Suprapubic skin (tissue), 4 donors: ENCODE measurements around the gene PCNX4. TPM values are rescaled to one million over a fixed set of nuclear protein-coding genes. Genes with fewer than 3 reads are reported as not detected.

ENCODE experiments used
- DNase-seq, 2 donors: peaks; one replicate each; pipeline ENCODE4 v3.0.0-alpha.2; 2019; ENCODE audit warnings: low spot score in 2 of 2
- H3K27ac ChIP-seq: fragments of 200-600 bp; sonication (generic); one replicate; pipeline ENCODE4 v1.5.1; 2019
- H3K27me3 ChIP-seq: fragments of 200-600 bp; sonication (generic); one replicate; pipeline ENCODE4 v1.5.1; 2019
- H3K36me3 ChIP-seq: fragments of 200-600 bp; sonication (generic); one replicate; pipeline ENCODE4 v1.5.1; 2019
- H3K4me1 ChIP-seq: fragments of 200-600 bp; sonication (generic); one replicate; pipeline ENCODE4 v1.5.1; 2019
- H3K4me3 ChIP-seq: fragments of 200-600 bp; sonication (generic); one replicate; pipeline ENCODE4 v1.5.1; 2019; ENCODE audit warnings: mild to moderate bottlenecking
- H3K9me3 ChIP-seq: fragments of 200-600 bp; sonication (generic); one replicate; pipeline ENCODE4 v1.5.1; 2019
- EP300 ChIP-seq: sonication (generic); formaldehyde crosslinking; IDR thresholded peaks from one replicate; pipeline ENCODE4 v1.6.1; 2017; ENCODE audit warnings: antibody characterized with exemption
- POLR2A ChIP-seq, 2 donors: fragments of 450-650 bp; IDR thresholded peaks; one replicate each; pipeline ENCODE4 v1.6.1; 2017; ENCODE audit warnings: antibody characterized with exemption in 2 of 2, mild to moderate bottlenecking in 2 of 2, moderate library complexity in 2 of 2
- POLR2AphosphoS5 ChIP-seq, 3 donors: sonication (generic); formaldehyde crosslinking; IDR thresholded peaks; one replicate each; pipeline ENCODE4 v1.6.1; 2017; ENCODE audit warnings: antibody characterized with exemption in 3 of 3
- WGBS: methylation state at CpG from one replicate; pipeline ENCODE4 v1.1.5; 2018; 5-methylcytosine and 5-hydroxymethylcytosine counted together
- total RNA-seq, 4 donors: library from RNA; depleted of rRNA; stranded (reverse); fragments of >200 nt; gene quantifications; one replicate each; pipeline ENCODE4 v1.1.0, GENCODE V29; 2016
- TF ChIP-seq, protein P1 (sequence below), 2 donors: fragments of 200-600 bp in 1 of 2; fragments of 450-650 bp in 1 of 2; sonication (generic) in 1 of 2; IDR thresholded peaks; one replicate each; pipeline ENCODE4 v1.5.1; 2016 to 2019; ENCODE audit warnings: antibody characterized with exemption in 2 of 2, mild to moderate bottlenecking in 1 of 2, moderate library complexity in 1 of 2

PCNX4 gene
- total RNA-seq, 4 donors from 2014 or later = 26.5 to 56.3 (median 42.5) TPM

- Histone ChIP-seq H3K4me3 (no peak overlapping the region), H3K27me3 (no peaks in the 10 kb centered on the region), H3K4me1 (no peaks in the 10 kb centered on the region), H3K36me3 (peaks cover 64% of the 10 kb centered on the region), H3K27ac (no peak overlapping the region), H3K9me3 (no peaks in the 10 kb centered on the region)
- no peak for DNase-seq
- TF ChIP-seq POLR2A (IDR thresholded peaks at IDR 0.05) = no peak
- no peak for TF ChIP-seq POLR2AphosphoS5 (IDR thresholded peaks at IDR 0.05)
- TF ChIP-seq, protein P1, sequence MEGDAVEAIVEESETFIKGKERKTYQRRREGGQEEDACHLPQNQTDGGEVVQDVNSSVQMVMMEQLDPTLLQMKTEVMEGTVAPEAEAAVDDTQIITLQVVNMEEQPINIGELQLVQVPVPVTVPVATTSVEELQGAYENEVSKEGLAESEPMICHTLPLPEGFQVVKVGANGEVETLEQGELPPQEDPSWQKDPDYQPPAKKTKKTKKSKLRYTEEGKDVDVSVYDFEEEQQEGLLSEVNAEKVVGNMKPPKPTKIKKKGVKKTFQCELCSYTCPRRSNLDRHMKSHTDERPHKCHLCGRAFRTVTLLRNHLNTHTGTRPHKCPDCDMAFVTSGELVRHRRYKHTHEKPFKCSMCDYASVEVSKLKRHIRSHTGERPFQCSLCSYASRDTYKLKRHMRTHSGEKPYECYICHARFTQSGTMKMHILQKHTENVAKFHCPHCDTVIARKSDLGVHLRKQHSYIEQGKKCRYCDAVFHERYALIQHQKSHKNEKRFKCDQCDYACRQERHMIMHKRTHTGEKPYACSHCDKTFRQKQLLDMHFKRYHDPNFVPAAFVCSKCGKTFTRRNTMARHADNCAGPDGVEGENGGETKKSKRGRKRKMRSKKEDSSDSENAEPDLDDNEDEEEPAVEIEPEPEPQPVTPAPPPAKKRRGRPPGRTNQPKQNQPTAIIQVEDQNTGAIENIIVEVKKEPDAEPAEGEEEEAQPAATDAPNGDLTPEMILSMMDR (IDR thresholded peaks at IDR 0.05) = no peak
- no peak for TF ChIP-seq EP300
These were observed 34.2 kb downstream of the PCNX4 start for GRCh38 chr14:60125918-60126317.

- Histone ChIP-seq H3K4me3 (no peak overlapping the region), H3K27me3 (no peaks in the 10 kb centered on the region), H3K36me3 (no peaks in the 10 kb centered on the region), H3K4me1 (no peaks in the 10 kb centered on the region), H3K27ac (no peak overlapping the region), H3K9me3 (no peaks in the 10 kb centered on the region)
- DNase-seq = no peak
- WGBS = 80% methylated on average over 2 of the region's 2 CpGs
- no peak for TF ChIP-seq POLR2AphosphoS5 (IDR thresholded peaks at IDR 0.05)
- no peak for TF ChIP-seq POLR2A (IDR thresholded peaks at IDR 0.05)
- TF ChIP-seq EP300 = no peak
- TF ChIP-seq, protein P1 (IDR thresholded peaks at IDR 0.05) = no peak
These were observed 41.8 kb downstream of the PCNX4 start for GRCh38 chr14:60133487-60133886.

GRCh38 chr14:60134702-60135101 lies 43.0 kb downstream of the PCNX4 start:
- Histone ChIP-seq H3K27me3 (no peaks in the 10 kb centered on the region), H3K4me1 (no peaks in the 10 kb centered on the region), H3K4me3 (no peak overlapping the region), H3K36me3 (no peaks in the 10 kb centered on the region), H3K27ac (no peak overlapping the region), H3K9me3 (no peaks in the 10 kb centered on the region)
- no peak for TF ChIP-seq POLR2A (IDR thresholded peaks at IDR 0.05)
- no peak for TF ChIP-seq POLR2AphosphoS5 (IDR thresholded peaks at IDR 0.05)
- TF ChIP-seq, protein P1 (IDR thresholded peaks at IDR 0.05) = no peak
- no peak for TF ChIP-seq EP300
- WGBS = 91% methylated on average over 3 of the region's 3 CpGs
- no peak for DNase-seq

GRCh38 chr14:60151715-60152114 lies 60.0 kb downstream of the PCNX4 start:
- Histone ChIP-seq H3K27me3 (no peaks in the 10 kb centered on the region), H3K9me3 (no peaks in the 10 kb centered on the region), H3K4me1 (peaks cover 15% of the 10 kb centered on the region), H3K4me3 (no peak overlapping the region), H3K36me3 (peaks cover 28% of the 10 kb centered on the region), H3K27ac (peak overlapping the region; percentile 73)
- 6% methylated on average over 3 of the region's 3 CpGs for WGBS
- peak; percentile 92 to 93 for DNase-seq
- peak in 2 of 3 donors; percentile 73 to 75 for TF ChIP-seq POLR2AphosphoS5 (IDR thresholded peaks at IDR 0.05)
- TF ChIP-seq, protein P1 (IDR thresholded peaks at IDR 0.05) = no peak
- no peak for TF ChIP-seq EP300
- no peak for TF ChIP-seq POLR2A (IDR thresholded peaks at IDR 0.05)

DNA sequence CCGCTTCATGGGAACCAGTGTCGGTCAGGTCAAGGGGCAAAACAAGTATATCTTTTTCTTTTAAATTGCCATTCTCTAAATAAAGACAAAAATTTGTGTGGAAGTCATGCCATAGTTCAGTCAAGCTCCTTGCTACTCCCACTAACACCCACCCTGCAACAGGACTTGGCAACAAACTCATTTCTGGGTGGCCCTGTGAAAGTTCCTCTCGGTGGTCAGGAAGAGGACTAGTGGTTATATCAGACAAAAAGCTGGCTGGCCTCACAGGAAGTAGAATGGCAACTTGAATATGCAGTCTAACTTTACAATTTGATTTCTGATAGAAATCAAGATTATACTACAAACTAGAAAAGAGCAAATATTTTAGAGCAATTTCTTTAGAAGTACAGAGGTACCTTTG lies 62.3 kb downstream of the PCNX4 start:
- no peaks in the 10 kb centered on the region for H3K9me3 ChIP-seq
- H3K27me3 ChIP-seq = no peaks in the 10 kb centered on the region
- H3K27ac ChIP-seq = no peak overlapping the region
- H3K4me3 ChIP-seq = no peak overlapping the region
- peaks cover 12% of the 10 kb centered on the region for H3K36me3 ChIP-seq
- DNase-seq = no peak
- peaks cover 15% of the 10 kb centered on the region for H3K4me1 ChIP-seq
- WGBS = 86% methylated on average over 3 of the region's 3 CpGs
- TF ChIP-seq, protein P1 (IDR thresholded peaks at IDR 0.05) = no peak
- TF ChIP-seq POLR2AphosphoS5 (IDR thresholded peaks at IDR 0.05) (no peak), POLR2A (IDR thresholded peaks at IDR 0.05) (no peak), EP300 (no peak)
